ENCODE results near the gene MCTP1. TPM values are rescaled to one million over a fixed set of nuclear protein-coding genes. Genes with fewer than 3 reads are reported as not detected.

Gene MCTP1
- total RNA-seq, 1 experiment from 2014 or later = 2.5 TPM

DNA sequence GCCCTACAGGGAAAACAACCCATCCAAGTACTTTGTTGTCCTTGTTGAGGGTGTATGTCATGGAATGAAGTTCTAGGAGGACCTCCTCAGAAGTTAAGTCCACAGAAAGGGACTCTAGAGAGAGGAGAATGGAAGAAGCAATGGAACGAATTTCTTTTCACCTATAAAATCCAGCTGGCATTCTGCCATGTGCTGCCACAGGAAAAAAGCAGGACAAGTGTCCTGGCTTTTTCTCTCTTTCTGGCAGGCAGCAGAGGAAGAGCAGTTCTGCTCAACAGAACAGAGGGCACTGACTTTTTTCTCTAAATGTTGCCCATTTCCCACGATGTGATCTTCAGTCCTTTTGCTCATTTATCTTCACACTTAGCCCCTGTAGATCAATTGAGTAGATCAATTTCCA, 240.8 kb downstream of the MCTP1 start:
- Mint-ChIP-seq H3K9me3 (no peaks in the 10 kb centered on the region), H3K36me3 (ENCODE audit: insufficient read depth in 1 of 3, low read depth in 3 of 3) (no peaks in the 10 kb centered on the region), H3K27ac (no peak overlapping the region), H3K27me3 (ENCODE audit: low read depth) (no peaks in the 10 kb centered on the region), H3K4me1 (peaks cover 5 to 8% of the 10 kb centered on the region in 2 experiments), H3K4me3 (no peak overlapping the region)
- Histone ChIP-seq H3K9me3 (ENCODE audit: control insufficient read depth, low read depth, low read length) (no peaks in the 10 kb centered on the region), H4K5ac (ENCODE audit: insufficient read length, low read depth, low read length) (no peak overlapping the region), H3K18ac (ENCODE audit: insufficient read length, low read depth, low read length) (no peak overlapping the region), H3K79me1 (ENCODE audit: insufficient read depth, low read depth, low read length, poor library complexity, severe bottlenecking) (no peaks in the 10 kb centered on the region), H2BK120ac (ENCODE audit: low read depth, low read length, poor library complexity, severe bottlenecking) (no peak overlapping the region), H3K27ac (ENCODE audit: insufficient read length, low read depth, low read length) (no peak overlapping the region), H3K4me2 (ENCODE audit: insufficient read depth, insufficient read length, low read length) (no peak overlapping the region), H4K8ac (replicated peaks; ENCODE audit: insufficient read length, low read depth, low read length) (no peak overlapping the region), H3K14ac (ENCODE audit: insufficient read depth, low read length) (no peak overlapping the region), H3K79me2 (ENCODE audit: insufficient read depth, low read length) (no peaks in the 10 kb centered on the region), H3K4me1 (ENCODE audit: insufficient read depth, low read length) (no peaks in the 10 kb centered on the region), H4K91ac (ENCODE audit: insufficient read length, low read depth, low read length) (no peak overlapping the region), H2BK15ac (ENCODE audit: low read depth, low read length) (no peak overlapping the region), H3K23me2 (ENCODE audit: insufficient read length, low read depth, low read length, poor library complexity, severe bottlenecking) (no peaks in the 10 kb centered on the region), H2BK20ac (ENCODE audit: low read depth, low read length, poor library complexity, severe bottlenecking) (no peak overlapping the region), H3K9ac (ENCODE audit: extremely low read depth, insufficient read length, low read length) (no peak overlapping the region), H3K56ac (ENCODE audit: insufficient read length, low read depth, low read length) (no peak overlapping the region), H2BK5ac (ENCODE audit: insufficient read length, low read length) (no peak overlapping the region), H2BK12ac (ENCODE audit: insufficient read length, low read depth, low read length) (no peak overlapping the region), H3K27me3 (ENCODE audit: insufficient read depth, low read length) (no peaks in the 10 kb centered on the region), H2AFZ (ENCODE audit: low read length) (no peak overlapping the region), H3K23ac (ENCODE audit: insufficient read length, low read depth, low read length) (no peak overlapping the region), H4K20me1 (ENCODE audit: control insufficient read depth, insufficient read depth, insufficient read length) (no peaks in the 10 kb centered on the region), H3T11ph (ENCODE audit: low read length) (no peak overlapping the region), H3K4ac (ENCODE audit: low read depth, low read length) (no peak overlapping the region), H2AK5ac (ENCODE audit: insufficient read length, low read length) (no peak overlapping the region)
- DNase-seq = no peak
- TF ChIP-seq, protein P1, sequence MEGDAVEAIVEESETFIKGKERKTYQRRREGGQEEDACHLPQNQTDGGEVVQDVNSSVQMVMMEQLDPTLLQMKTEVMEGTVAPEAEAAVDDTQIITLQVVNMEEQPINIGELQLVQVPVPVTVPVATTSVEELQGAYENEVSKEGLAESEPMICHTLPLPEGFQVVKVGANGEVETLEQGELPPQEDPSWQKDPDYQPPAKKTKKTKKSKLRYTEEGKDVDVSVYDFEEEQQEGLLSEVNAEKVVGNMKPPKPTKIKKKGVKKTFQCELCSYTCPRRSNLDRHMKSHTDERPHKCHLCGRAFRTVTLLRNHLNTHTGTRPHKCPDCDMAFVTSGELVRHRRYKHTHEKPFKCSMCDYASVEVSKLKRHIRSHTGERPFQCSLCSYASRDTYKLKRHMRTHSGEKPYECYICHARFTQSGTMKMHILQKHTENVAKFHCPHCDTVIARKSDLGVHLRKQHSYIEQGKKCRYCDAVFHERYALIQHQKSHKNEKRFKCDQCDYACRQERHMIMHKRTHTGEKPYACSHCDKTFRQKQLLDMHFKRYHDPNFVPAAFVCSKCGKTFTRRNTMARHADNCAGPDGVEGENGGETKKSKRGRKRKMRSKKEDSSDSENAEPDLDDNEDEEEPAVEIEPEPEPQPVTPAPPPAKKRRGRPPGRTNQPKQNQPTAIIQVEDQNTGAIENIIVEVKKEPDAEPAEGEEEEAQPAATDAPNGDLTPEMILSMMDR (conservative IDR thresholded peaks at IDR 0.05) = no peak
- WGBS (ENCODE audit: extremely low coverage, insufficient read length, low lambda C conversion rate) = no CpG with 5 or more reads among the region's 2 CpGs

Data from H9 (cell line).